HG03469 (cell line): Measurements from ENCODE around the gene FANCD2OS.
"Not testable (repeated sequence)": the region's sequence is repeated elsewhere in the genome, so short reads cannot be mapped to it uniquely, and the experiment has no call there.

Source experiments
- ATAC-seq: cut with Tn5 transposase; IDR thresholded peaks from one replicate; pipeline ENCODE4 v1.9.1; 2021; ENCODE audit warnings: mild to moderate bottlenecking, moderate library complexity, moderate number of reproducible peaks; ENCODE audit not compliant: unreplicated experiment

FANCD2OS gene

GRCh38 chr3:10093678-10094077 is 14.4 kb downstream of the FANCD2OS start:
- no peak for ATAC-seq

DNA sequence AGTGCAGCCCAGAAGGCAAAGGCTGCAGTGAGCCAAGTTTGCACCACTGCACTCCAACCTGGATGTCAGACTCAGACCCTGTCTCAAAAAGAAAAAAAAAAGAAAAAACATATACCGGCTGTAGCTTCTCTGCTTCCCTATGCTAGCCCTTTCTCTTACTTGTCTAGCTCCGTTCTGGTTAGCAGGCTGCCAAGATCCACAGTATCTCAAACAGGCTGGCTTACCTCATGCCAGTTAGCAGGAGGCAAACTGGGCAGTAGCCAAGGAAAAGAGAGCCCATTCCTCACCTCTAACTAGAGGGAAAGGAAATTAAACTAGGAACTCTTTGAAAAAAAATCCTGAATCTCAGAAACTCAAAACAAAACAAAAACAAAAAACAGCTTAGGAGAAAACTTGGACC is 16.7 kb downstream of the FANCD2OS start:
- not testable (repeated sequence) for ATAC-seq

DNA sequence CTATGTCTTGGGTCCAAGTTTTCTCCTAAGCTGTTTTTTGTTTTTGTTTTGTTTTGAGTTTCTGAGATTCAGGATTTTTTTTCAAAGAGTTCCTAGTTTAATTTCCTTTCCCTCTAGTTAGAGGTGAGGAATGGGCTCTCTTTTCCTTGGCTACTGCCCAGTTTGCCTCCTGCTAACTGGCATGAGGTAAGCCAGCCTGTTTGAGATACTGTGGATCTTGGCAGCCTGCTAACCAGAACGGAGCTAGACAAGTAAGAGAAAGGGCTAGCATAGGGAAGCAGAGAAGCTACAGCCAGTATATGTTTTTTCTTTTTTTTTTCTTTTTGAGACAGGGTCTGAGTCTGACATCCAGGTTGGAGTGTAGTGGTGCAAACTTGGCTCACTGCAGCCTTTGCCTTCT is 17.3 kb downstream of the FANCD2OS start:
- ATAC-seq, result not testable (repeated sequence)

DNA sequence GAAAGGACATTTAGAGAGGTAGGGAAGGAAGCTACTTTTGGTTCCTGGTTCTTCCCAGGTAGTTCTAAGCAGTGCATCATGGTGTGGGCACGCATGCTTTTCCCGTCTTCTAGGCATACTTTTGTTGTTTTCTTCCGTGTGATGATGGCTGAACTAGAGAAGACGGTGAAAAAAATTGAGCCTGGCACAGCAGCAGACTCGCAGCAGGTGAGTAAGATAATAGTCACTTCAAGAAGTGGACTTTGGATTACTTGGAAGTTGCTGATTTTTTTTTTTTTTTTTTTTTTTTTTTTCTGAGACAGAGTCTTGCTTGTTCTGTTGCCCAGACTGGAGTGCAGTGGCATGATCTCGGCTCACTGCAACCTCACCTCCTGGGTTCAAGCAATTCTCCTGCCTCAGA is 17.9 kb downstream of the FANCD2OS start:
- ATAC-seq, result no peak

GRCh38 chr3:10088256-10088655 is 19.8 kb downstream of the FANCD2OS start:
- no peak for ATAC-seq

DNA sequence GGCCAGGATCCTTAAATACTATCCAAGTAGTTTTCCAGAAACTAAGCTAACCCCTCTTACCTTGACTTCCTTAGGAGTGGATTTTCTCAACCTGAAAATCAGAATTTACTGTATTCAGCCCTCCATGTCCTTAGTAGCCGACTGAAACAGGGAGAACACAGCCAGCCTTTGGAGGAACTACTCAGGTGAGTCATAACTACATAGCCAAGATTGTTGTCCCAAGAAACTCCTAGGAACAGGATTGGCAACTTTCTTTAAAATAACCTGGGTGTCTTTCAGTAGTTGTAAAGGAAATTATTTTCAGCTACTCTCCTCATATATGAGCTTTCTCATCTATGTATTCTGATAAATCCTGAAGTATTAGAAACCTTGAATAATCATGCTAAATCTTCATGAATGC is 22.3 kb downstream of the FANCD2OS start:
- no peak for ATAC-seq

DNA sequence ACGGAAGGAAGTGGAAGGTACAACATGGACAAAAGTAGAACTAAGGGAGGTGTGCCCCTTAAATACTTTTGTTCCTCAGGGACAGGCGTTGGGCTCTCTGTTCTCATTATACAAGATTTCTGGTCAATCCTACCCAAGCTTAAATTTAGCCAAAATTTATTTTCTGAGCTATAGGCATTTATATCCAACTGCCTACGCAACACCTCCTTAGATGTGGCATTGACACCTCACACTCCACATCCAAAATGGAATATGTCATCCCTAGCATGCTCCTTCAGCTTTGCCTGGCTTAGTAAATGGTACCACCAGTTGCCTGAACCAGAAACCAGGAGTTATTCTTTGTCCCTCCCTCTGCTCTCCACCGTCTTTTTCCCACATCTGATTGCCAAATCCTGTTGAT is 26.2 kb downstream of the FANCD2OS start:
- no peak for ATAC-seq

DNA sequence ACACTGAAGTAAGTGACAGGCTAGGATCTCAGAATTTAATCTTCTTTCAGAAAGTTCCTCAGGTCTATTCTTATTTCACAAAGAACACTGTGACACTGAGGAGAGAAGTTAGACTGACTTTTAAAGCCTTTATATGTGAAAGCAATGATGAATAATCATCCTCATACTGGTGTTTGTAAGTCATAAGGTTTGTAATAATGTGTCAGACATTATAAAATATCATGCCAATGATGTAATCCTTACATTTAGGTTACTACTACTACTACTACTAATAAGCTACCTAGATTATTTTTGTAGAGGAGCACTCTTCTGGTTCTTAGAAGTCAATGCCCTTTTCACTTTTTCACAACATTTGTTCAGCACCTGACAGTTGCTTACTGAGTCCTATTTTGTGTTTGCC is 33.4 kb downstream of the FANCD2OS start:
- ATAC-seq, result no peak

DNA sequence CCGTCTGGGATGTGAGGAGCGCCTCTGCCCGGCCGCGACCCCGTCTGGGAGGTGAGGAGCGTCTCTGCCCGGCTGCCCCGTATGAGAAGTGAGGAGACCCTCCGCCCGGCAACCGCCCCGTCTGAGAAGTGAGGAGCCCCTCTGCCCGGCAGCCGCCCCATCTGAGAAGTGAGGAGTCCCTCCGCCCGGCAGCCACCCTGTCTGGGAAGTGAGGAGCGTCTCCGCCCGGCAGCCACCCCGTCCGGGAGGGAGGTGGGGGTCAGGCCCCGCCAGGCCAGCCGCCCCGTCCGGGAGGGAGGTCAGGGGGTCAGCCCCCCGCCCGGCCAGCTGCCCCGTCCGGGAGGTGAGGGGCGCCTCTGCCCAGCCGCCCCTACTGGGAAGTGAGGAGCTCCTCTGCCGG is 38.0 kb downstream of the FANCD2OS start:
- ATAC-seq, result not testable (repeated sequence)

DNA sequence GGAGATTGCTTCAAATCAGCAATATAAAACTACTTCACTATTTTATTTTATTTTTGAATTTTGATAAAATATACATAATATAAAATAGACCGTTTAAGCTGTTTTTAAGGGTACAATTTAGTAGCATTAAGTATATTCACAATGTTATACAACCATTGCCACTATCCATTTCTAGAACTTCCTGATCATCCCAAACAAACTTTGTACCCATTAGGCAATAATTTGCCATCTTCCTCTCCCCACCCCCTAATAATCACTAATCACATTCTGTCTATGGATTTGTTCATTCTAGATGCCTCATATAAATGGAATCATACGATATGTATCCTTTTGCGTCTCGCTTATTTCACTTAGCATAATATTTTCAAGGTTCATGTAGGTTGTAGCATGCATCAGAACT is 53.0 kb downstream of the FANCD2OS start:
- ATAC-seq, result no peak
